NCI-H748 treated with DMSO at 0.1 percent for 48 hours (cell line): ENCODE measurements around the gene APOD.
"Not testable (repeated sequence)": the region's sequence is repeated elsewhere in the genome, so short reads cannot be mapped to it uniquely, and the experiment has no call there.

Experiments used
- DNase-seq: peaks from one replicate; lab custom pipeline; 2025; lab: John Stamatoyannopoulos, UW

The APOD gene

GRCh38 chr3:195617784-195618659 lies 34.3 kb upstream of the APOD start:
- not testable (repeated sequence) for DNase-seq

- not testable (repeated sequence) for DNase-seq
These were observed 33.4 kb upstream of the APOD start for GRCh38 chr3:195617134-195617533.

GRCh38 chr3:195616681-195617080 lies 32.9 kb upstream of the APOD start:
- no peak for DNase-seq

GRCh38 chr3:195615952-195616537 lies 32.3 kb upstream of the APOD start:
- DNase-seq = not testable (repeated sequence)

GRCh38 chr3:195614672-195615504 lies 31.1 kb upstream of the APOD start:
- DNase-seq = not testable (repeated sequence)

GRCh38 chr3:195613468-195614069 lies 29.8 kb upstream of the APOD start:
- no peak for DNase-seq

GRCh38 chr3:195612075-195612800 lies 28.5 kb upstream of the APOD start:
- DNase-seq = no peak

- DNase-seq = no peak
These were observed 25.5 kb upstream of the APOD start for GRCh38 chr3:195609229-195609628.

GRCh38 chr3:195601785-195602184 lies 18.0 kb upstream of the APOD start:
- DNase-seq = not testable (repeated sequence)

- no peak for DNase-seq
These were observed 17.6 kb upstream of the APOD start for GRCh38 chr3:195601382-195601781.

- not testable (repeated sequence) for DNase-seq
These were observed 16.2 kb upstream of the APOD start for GRCh38 chr3:195599926-195600325.

- DNase-seq = not testable (repeated sequence)
These were observed 15.8 kb upstream of the APOD start for GRCh38 chr3:195599516-195599915.

- no peak for DNase-seq
These were observed 14.1 kb upstream of the APOD start for GRCh38 chr3:195597848-195598247.

- no peak for DNase-seq
These were observed 13.5 kb upstream of the APOD start for GRCh38 chr3:195597229-195597628.

GRCh38 chr3:195596765-195597171 lies 13.0 kb upstream of the APOD start:
- no peak for DNase-seq

- no peak for DNase-seq
These were observed 12.2 kb upstream of the APOD start for GRCh38 chr3:195595785-195596531.

- no peak for DNase-seq
These were observed 8.1 kb upstream of the APOD start for GRCh38 chr3:195591852-195592251.

- no peak for DNase-seq
These were observed 7.5 kb upstream of the APOD start for GRCh38 chr3:195591220-195591619.

GRCh38 chr3:195590381-195590780 lies 6.6 kb upstream of the APOD start:
- DNase-seq = not testable (repeated sequence)

- DNase-seq = not testable (repeated sequence)
These were observed 6.1 kb upstream of the APOD start for GRCh38 chr3:195589796-195590195.

- no peak for DNase-seq
These were observed 4.1 kb upstream of the APOD start for GRCh38 chr3:195587824-195588223.
